Keratinocyte (primary cell): ENCODE measurements around the gene RRP1B. TPM values are rescaled to one million over a fixed set of nuclear protein-coding genes. Genes with fewer than 3 reads are reported as not detected.
"Not testable (repeated sequence)": the region's sequence is repeated elsewhere in the genome, so short reads cannot be mapped to it uniquely, and the experiment has no call there.

Experiments used
- DNase-seq: peaks from one replicate; pipeline ENCODE4 v3.0.0-alpha.2; 2011; ENCODE audit warnings: low read depth, missing footprints, low spot score
- FAIRE-seq: peaks from 2 replicates; lab custom pipeline; 2011; peaks lifted over from hg19 to GRCh38; lab: Jason Lieb, UNC
- H2AFZ ChIP-seq: 2 replicates; pipeline ENCODE4 v1.6.0; 2012; ENCODE audit warnings: low read length, control low read depth, inconsistent platforms; ENCODE audit not compliant: control insufficient read depth
- H3K27ac ChIP-seq: 2 replicates; pipeline ENCODE4 v1.5.1; 2011; ENCODE audit warnings: low read length; ENCODE audit not compliant: control insufficient read depth, insufficient read depth
- H3K27me3 ChIP-seq: 3 replicates; pipeline ENCODE4 v1.6.0; 2011; ENCODE audit warnings: low read length; ENCODE audit not compliant: control insufficient read depth, insufficient read depth; ENCODE audit errors: extremely low read depth
- H3K36me3 ChIP-seq, 2 experiments: 2 replicates in 1 of 2; 3 replicates in 1 of 2; pipeline ENCODE4 v1.5.1; 2011; ENCODE audit warnings: low read length in 2 of 2, mild to moderate bottlenecking in 1 of 2; ENCODE audit not compliant: control insufficient read depth in 2 of 2, insufficient read depth in 2 of 2; ENCODE audit errors: extremely low read depth in 1 of 2
- H3K4me1 ChIP-seq: 3 replicates; pipeline ENCODE4 v1.5.1; 2011; ENCODE audit warnings: low read length; ENCODE audit not compliant: control insufficient read depth, insufficient read depth; ENCODE audit errors: extremely low read depth
- H3K4me2 ChIP-seq: 3 replicates; pipeline ENCODE4 v1.6.0; 2011; ENCODE audit warnings: low read depth, low read length; ENCODE audit not compliant: control insufficient read depth, insufficient read depth; ENCODE audit errors: extremely low read depth
- H3K4me3 ChIP-seq, 3 experiments: fragments of 200-600 bp in 1 of 3; sonication (generic) in 1 of 3; 2 replicates in 2 of 3; 3 replicates in 1 of 3; pipeline ENCODE4 v1.5.1; 2011 to 2016; ENCODE audit warnings: low read length in 3 of 3, mild to moderate bottlenecking in 3 of 3, control low read depth in 2 of 3, inconsistent platforms in 1 of 3, low read depth in 1 of 3, mixed read lengths in 1 of 3, mixed run types in 1 of 3, moderate library complexity in 1 of 3; ENCODE audit not compliant: control insufficient read depth in 2 of 3, insufficient read depth in 2 of 3; ENCODE audit errors: extremely low read depth in 1 of 3
- H3K79me2 ChIP-seq: 2 replicates; pipeline ENCODE4 v1.6.0; 2012; ENCODE audit warnings: low read length; ENCODE audit not compliant: control insufficient read depth, insufficient read depth
- H3K9ac ChIP-seq: 3 replicates; pipeline ENCODE4 v1.6.0; 2011; ENCODE audit warnings: low read length; ENCODE audit not compliant: control insufficient read depth, insufficient read depth; ENCODE audit errors: extremely low read depth
- H3K9me1 ChIP-seq: 3 replicates; pipeline ENCODE4 v1.6.0; 2011; ENCODE audit warnings: low read length; ENCODE audit not compliant: control insufficient read depth, insufficient read depth; ENCODE audit errors: extremely low read depth
- H3K9me3 ChIP-seq: 2 replicates; pipeline ENCODE4 v1.5.1; 2012; ENCODE audit warnings: low read depth, low read length; ENCODE audit not compliant: control insufficient read depth
- H4K20me1 ChIP-seq: 3 replicates; pipeline ENCODE4 v1.6.0; 2011; ENCODE audit warnings: low read length; ENCODE audit not compliant: control insufficient read depth, insufficient read depth; ENCODE audit errors: extremely low read depth
- CTCF ChIP-seq, 3 experiments: IDR thresholded peaks in 1 of 3; conservative IDR thresholded peaks in 1 of 3; optimal IDR thresholded peaks in 1 of 3; 2 replicates in 2 of 3; 3 replicates in 1 of 3; pipeline versions ENCODE3 to v1.5.1; 2011; ENCODE audit warnings: low read length in 3 of 3, mild to moderate bottlenecking in 3 of 3, moderate library complexity in 2 of 3, control low read depth in 1 of 3, inconsistent platforms in 1 of 3; ENCODE audit not compliant: insufficient read depth in 2 of 3; ENCODE audit errors: extremely low read depth in 1 of 3
- EZH2 ChIP-seq: IDR thresholded peaks from one replicate; pipeline ENCODE4 v1.6.1; 2012; ENCODE audit warnings: inconsistent platforms, mild to moderate bottlenecking, low read length, moderate library complexity
- dilution Hi-C: fragments of 300-500 bp; cut with MboI; formaldehyde crosslinking; loops from one replicate; pipeline ENCODE4 v1.7.0; 2020; ENCODE audit warnings: low sequenced_read_pairs; ENCODE audit not compliant: extremely low pct_ligation_motif_present
- polyA plus RNA-seq, 5 experiments: library from polyadenylated mRNA; depleted of rRNA in 3 of 5; stranded (reverse) in 3 of 5; stranded (forward) in 1 of 5; unstranded in 1 of 5; fragments of >200 nt; gene quantifications; 1 replicate in 1 of 5; 2 replicates in 3 of 5; 3 replicates in 1 of 5; pipeline versions ENCODE4 v1.2.1 to v1.2.3, GENCODE V29; 2011 to 2012; ENCODE audit warnings: missing spikeins in 2 of 5, low read depth in 1 of 5, low replicate concordance in 1 of 5

RRP1B gene
- polyA plus RNA-seq, 1 donor (not counting 4 experiments of a cell fraction or from before 2014, with no cell fraction given), result 19.8 TPM

GRCh38 chr21:43646550-43647260 lies 12.7 kb upstream of the RRP1B start:
- no peaks in the 10 kb centered on the region for H3K79me2 ChIP-seq
- no peak overlapping the region for H2AFZ ChIP-seq
- H4K20me1 ChIP-seq, result no peaks in the 10 kb centered on the region
- peak overlapping the region; percentile 61 for H3K4me2 ChIP-seq
- dilution Hi-C loops, result no loop called here
- H3K36me3 ChIP-seq, result no peaks in the 10 kb centered on the region
- no peak overlapping the region for H3K4me3 ChIP-seq
- no peaks in the 10 kb centered on the region for H3K27me3 ChIP-seq
- TF ChIP-seq EZH2 (no peak), CTCF (optimal IDR thresholded peaks at IDR 0.05 in 1 of 3, IDR thresholded peaks at IDR 0.05 in 1 of 3, conservative IDR thresholded peaks at IDR 0.05 in 1 of 3; ENCODE audit: extremely low read depth in 1 of 3, insufficient read depth in 2 of 3, low read length in 3 of 3) (peak; percentile 95 to 100 (median 99))
- no peaks in the 10 kb centered on the region for H3K9me3 ChIP-seq
- DNase-seq, result peak; percentile 80
- peak; percentile 92 for FAIRE-seq
- peak overlapping the region; percentile 29 for H3K9ac ChIP-seq
- peak overlapping the region; percentile 55 for H3K27ac ChIP-seq
- no peaks in the 10 kb centered on the region for H3K9me1 ChIP-seq
- H3K4me1 ChIP-seq, result peaks cover 26% of the 10 kb centered on the region

GRCh38 chr21:43648171-43648570 lies 11.2 kb upstream of the RRP1B start:
- FAIRE-seq (no peak), DNase-seq (no peak)
- H3K36me3 ChIP-seq, result no peaks in the 10 kb centered on the region
- H3K27ac ChIP-seq, result no peak overlapping the region
- H4K20me1 ChIP-seq, result no peaks in the 10 kb centered on the region
- TF ChIP-seq EZH2, result no peak
- no peak overlapping the region for H3K9ac ChIP-seq
- H3K27me3 ChIP-seq, result no peaks in the 10 kb centered on the region
- H3K9me3 ChIP-seq, result no peaks in the 10 kb centered on the region
- no peak overlapping the region for H2AFZ ChIP-seq
- dilution Hi-C loops, result no loop called here
- no peak overlapping the region for H3K4me2 ChIP-seq
- H3K79me2 ChIP-seq, result no peaks in the 10 kb centered on the region
- no peaks in the 10 kb centered on the region for H3K9me1 ChIP-seq
- no peak overlapping the region for H3K4me3 ChIP-seq
- peaks cover 26% of the 10 kb centered on the region for H3K4me1 ChIP-seq

GRCh38 chr21:43651926-43652325 lies 7.4 kb upstream of the RRP1B start:
- H4K20me1 ChIP-seq, H3K36me3 ChIP-seq, H2AFZ ChIP-seq, H3K27me3 ChIP-seq, H3K4me1 ChIP-seq, DNase-seq, H3K9me1 ChIP-seq, dilution Hi-C loops, H3K4me3 ChIP-seq, H3K79me2 ChIP-seq, H3K9me3 ChIP-seq, H3K4me2 ChIP-seq, H3K9ac ChIP-seq, FAIRE-seq, H3K27ac ChIP-seq: not testable (repeated sequence)
